ENCODE measurements around the gene CATSPERB. TPM values are rescaled to one million over a fixed set of nuclear protein-coding genes. Genes with fewer than 3 reads are reported as not detected.

CATSPERB gene
- total RNA-seq, 2 donors from 2014 or later: 20.4 to 70.0 TPM

DNA sequence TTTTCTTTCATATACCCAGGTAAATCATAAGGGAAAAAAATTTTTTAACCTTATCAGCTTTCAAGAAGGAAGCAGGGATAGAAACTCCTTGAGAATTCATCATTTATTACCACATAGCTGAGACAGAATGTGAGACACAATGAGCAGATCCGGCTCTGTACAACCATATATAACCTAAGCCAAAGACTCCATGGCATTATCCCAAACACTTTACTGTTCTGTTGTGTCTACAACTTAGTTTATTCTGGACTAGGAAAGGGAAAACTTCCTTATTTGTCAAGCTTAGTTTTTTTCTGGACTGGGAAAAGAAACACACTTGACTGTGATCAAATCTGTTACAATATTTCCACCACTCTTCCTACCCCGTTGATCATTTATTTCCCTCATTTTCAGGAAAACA, 38.3 kb upstream of the CATSPERB start:
- DNase-seq (no peak), ATAC-seq (no peak)
- Histone ChIP-seq H3K27me3 (no peaks in the 10 kb centered on the region), H3K36me3 (replicated peaks in 1 of 2; ENCODE audit: insufficient read depth in 1 of 2, low read depth in 2 of 2) (no peaks in the 10 kb centered on the region), H3K27ac (peak overlapping the region in 1 of 4 donors; percentile 10), H3K4me1 (peaks cover 3% of the 10 kb centered on the region), H3K4me3 (no peak overlapping the region), H3K9me3 (no peaks in the 10 kb centered on the region)
- intact Hi-C loops (cut with DNase I): no loop called here
- TF ChIP-seq, protein P1, sequence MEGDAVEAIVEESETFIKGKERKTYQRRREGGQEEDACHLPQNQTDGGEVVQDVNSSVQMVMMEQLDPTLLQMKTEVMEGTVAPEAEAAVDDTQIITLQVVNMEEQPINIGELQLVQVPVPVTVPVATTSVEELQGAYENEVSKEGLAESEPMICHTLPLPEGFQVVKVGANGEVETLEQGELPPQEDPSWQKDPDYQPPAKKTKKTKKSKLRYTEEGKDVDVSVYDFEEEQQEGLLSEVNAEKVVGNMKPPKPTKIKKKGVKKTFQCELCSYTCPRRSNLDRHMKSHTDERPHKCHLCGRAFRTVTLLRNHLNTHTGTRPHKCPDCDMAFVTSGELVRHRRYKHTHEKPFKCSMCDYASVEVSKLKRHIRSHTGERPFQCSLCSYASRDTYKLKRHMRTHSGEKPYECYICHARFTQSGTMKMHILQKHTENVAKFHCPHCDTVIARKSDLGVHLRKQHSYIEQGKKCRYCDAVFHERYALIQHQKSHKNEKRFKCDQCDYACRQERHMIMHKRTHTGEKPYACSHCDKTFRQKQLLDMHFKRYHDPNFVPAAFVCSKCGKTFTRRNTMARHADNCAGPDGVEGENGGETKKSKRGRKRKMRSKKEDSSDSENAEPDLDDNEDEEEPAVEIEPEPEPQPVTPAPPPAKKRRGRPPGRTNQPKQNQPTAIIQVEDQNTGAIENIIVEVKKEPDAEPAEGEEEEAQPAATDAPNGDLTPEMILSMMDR (IDR thresholded peaks at IDR 0.05): no peak
- 49 to 62% methylated on average over 2 of the region's 2 CpGs for WGBS, 2 donors

DNA sequence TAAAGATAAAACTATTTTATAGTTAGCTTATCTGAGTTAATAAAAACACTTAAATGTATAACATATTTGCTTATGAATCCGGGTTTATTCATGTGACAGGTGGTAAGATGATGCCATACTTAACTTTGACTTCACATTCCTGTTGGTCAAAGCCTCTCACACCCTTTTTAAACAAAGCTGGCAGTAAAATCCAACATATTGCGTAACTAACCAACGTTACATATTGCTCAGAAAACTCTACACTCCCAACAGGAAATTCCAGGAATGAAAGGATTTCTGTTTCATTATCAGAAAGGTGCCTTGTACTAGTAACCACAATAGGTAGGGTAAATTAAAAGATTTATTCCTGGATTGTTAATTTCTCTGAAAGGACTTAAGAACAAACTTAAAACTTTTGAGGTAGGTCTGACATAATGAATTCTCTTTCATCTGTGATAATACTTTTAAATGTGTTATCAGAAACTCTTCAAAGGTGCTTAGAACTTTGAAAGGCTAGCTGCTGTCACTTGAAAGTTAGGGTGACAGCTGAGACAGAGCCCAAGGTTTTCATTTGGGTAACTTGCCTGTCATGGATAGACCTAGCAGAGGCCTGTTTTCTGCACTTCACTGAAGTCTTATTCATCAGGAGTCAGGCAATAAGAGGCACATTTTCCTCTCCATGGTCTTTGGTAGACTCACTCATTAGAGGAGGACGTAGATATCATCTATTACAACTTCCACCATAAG, 23.8 kb upstream of the CATSPERB start:
- TF ChIP-seq POLR2A (IDR thresholded peaks at IDR 0.05): no peak
- TF ChIP-seq, protein P1 (IDR thresholded peaks at IDR 0.05): peak in 1 of 7 experiments; percentile 18
- Histone ChIP-seq H3K36me3 (replicated peaks in 1 of 2; ENCODE audit: insufficient read depth in 1 of 2, low read depth in 2 of 2) (no peaks in the 10 kb centered on the region), H3K9me3 (no peaks in the 10 kb centered on the region), H3K27ac (peak overlapping the region; percentile 59 to 74 (median 70)), H3K4me1 (peaks cover 72% of the 10 kb centered on the region), H3K27me3 (no peaks in the 10 kb centered on the region), H3K4me3 (no peak overlapping the region)
- DNase-seq: peak in 1 of 4 donors; percentile 31
- 15 to 20% methylated on average over 4 of the region's 4 CpGs for WGBS, 2 donors
- peak; percentile 80 for ATAC-seq
- intact Hi-C loops (cut with DNase I): no loop called here

DNA sequence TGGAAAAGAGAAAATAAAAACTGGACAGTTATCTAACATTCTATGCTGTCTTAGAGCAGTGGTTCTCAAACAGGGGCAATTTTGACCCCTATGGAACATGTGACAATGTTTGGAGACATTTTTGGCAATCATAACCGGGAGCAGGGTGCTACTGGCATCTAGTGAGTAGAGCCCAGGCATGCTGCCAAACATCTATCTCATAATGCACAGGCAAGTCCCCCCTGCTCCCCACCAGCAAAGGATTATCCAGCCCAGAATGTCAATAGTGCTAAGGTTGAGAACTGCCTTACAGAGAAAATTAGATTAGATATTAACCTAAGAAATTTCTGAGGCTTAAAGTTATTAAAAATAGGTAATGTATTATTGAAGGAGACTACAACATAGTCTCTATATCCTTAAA, 22.9 kb upstream of the CATSPERB start:
- no peak for TF ChIP-seq POLR2A (IDR thresholded peaks at IDR 0.05)
- TF ChIP-seq, protein P1 (IDR thresholded peaks at IDR 0.05): no peak
- ATAC-seq (peak; percentile 10), DNase-seq (peak; percentile 42 to 60 (median 48))
- Histone ChIP-seq H3K27me3 (no peaks in the 10 kb centered on the region), H3K27ac (peak overlapping the region; percentile 59 to 74 (median 70)), H3K4me1 (peaks cover 72% of the 10 kb centered on the region), H3K4me3 (no peak overlapping the region), H3K36me3 (replicated peaks in 1 of 2; ENCODE audit: insufficient read depth in 1 of 2, low read depth in 2 of 2) (no peaks in the 10 kb centered on the region), H3K9me3 (no peaks in the 10 kb centered on the region)
- WGBS, 2 donors: 6 to 24% methylated on average over 1 of the region's 1 CpG
- intact Hi-C loops (cut with DNase I): no loop called here

DNA sequence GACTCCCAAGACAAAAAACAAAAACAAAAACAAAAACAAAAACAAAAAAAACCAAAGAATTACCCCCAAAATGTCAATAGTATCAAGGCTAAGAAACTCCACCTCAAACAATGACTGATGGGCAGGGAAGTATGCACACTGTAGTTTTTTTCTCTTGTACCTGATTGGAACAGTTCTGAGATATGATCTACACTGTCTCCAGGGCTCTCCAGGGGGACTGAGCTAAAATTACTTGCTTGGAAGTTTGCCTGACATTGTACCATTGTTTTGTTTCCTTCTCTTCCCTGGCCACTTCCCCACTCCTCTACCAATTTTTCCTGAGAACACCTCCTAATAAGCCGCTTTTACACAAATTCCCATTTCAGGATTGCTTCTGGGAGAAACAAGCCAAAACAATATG, 22.3 kb upstream of the CATSPERB start:
- Histone ChIP-seq H3K27me3 (no peaks in the 10 kb centered on the region), H3K36me3 (replicated peaks in 1 of 2; ENCODE audit: insufficient read depth in 1 of 2, low read depth in 2 of 2) (no peaks in the 10 kb centered on the region), H3K9me3 (no peaks in the 10 kb centered on the region), H3K4me3 (no peak overlapping the region), H3K4me1 (peaks cover 72% of the 10 kb centered on the region), H3K27ac (peak overlapping the region in 3 of 4 donors; percentile 70 to 74 (median 71))
- intact Hi-C loops (cut with DNase I): no loop called here
- TF ChIP-seq POLR2A (IDR thresholded peaks at IDR 0.05): no peak
- TF ChIP-seq, protein P1 (IDR thresholded peaks at IDR 0.05): no peak
- ATAC-seq (no peak), DNase-seq (no peak)
- 86 to 89% methylated on average over 1 of the region's 1 CpG for WGBS, 2 donors

All from body of pancreas (tissue), 4 donors.